Stimulated activated naive CD8-positive, alpha-beta T cell treated with anti-CD3 and anti-CD28 coated beads, Interleukin-15, Interleukin-2, amounts not matched to agents 100 ng/mL and 50 ng/mL, for 24 hours (primary cell): ENCODE measurements around the gene RPL29.

ENCODE experiments used
- H3K27ac Mint-ChIP-seq: one replicate; pipeline ENCODE4 v1.8.0; 2021; ENCODE audit warnings: mild to moderate bottlenecking, mixed read lengths
- H3K27me3 Mint-ChIP-seq: one replicate; pipeline ENCODE4 v1.8.0; 2021; ENCODE audit warnings: mixed read lengths
- H3K36me3 Mint-ChIP-seq: one replicate; pipeline ENCODE4 v1.8.0; 2021; ENCODE audit warnings: low read depth, mixed read lengths
- H3K4me1 Mint-ChIP-seq: one replicate; pipeline ENCODE4 v1.8.0; 2021; ENCODE audit warnings: low read depth, mixed read lengths
- H3K4me3 Mint-ChIP-seq: one replicate; pipeline ENCODE4 v1.8.0; 2021; ENCODE audit warnings: mild to moderate bottlenecking, mixed read lengths
- H3K9me3 Mint-ChIP-seq: one replicate; pipeline ENCODE4 v1.8.0; 2021; ENCODE audit warnings: mixed read lengths

The RPL29 gene

GRCh38 chr3:51947215-51947900 lies 48.3 kb downstream of the RPL29 start:
- H3K9me3 Mint-ChIP-seq: no peaks in the 10 kb centered on the region
- H3K27ac Mint-ChIP-seq: no peak overlapping the region
- H3K4me3 Mint-ChIP-seq: no peak overlapping the region
- H3K4me1 Mint-ChIP-seq: peaks cover 8% of the 10 kb centered on the region
- H3K36me3 Mint-ChIP-seq: no peaks in the 10 kb centered on the region
- no peaks in the 10 kb centered on the region for H3K27me3 Mint-ChIP-seq

- Mint-ChIP-seq H3K27me3 (no peaks in the 10 kb centered on the region), H3K4me3 (no peak overlapping the region), H3K9me3 (no peaks in the 10 kb centered on the region), H3K36me3 (no peaks in the 10 kb centered on the region), H3K4me1 (peaks cover 8% of the 10 kb centered on the region), H3K27ac (no peak overlapping the region)
These were observed 48.9 kb downstream of the RPL29 start for GRCh38 chr3:51946796-51947195.

GRCh38 chr3:51945926-51946705 lies 49.6 kb downstream of the RPL29 start:
- Mint-ChIP-seq H3K4me3 (no peak overlapping the region), H3K9me3 (no peaks in the 10 kb centered on the region), H3K36me3 (peaks cover 1% of the 10 kb centered on the region), H3K27me3 (no peaks in the 10 kb centered on the region), H3K27ac (no peak overlapping the region), H3K4me1 (peaks cover 9% of the 10 kb centered on the region)

- Mint-ChIP-seq H3K4me3 (no peak overlapping the region), H3K27me3 (no peaks in the 10 kb centered on the region), H3K9me3 (no peaks in the 10 kb centered on the region), H3K4me1 (peaks cover 18% of the 10 kb centered on the region), H3K36me3 (peaks cover 10% of the 10 kb centered on the region), H3K27ac (no peak overlapping the region)
These were observed 50.5 kb downstream of the RPL29 start for GRCh38 chr3:51945031-51945840.

GRCh38 chr3:51944451-51945021 lies 51.2 kb downstream of the RPL29 start:
- no peaks in the 10 kb centered on the region for H3K9me3 Mint-ChIP-seq
- H3K4me1 Mint-ChIP-seq: peaks cover 25% of the 10 kb centered on the region
- no peaks in the 10 kb centered on the region for H3K27me3 Mint-ChIP-seq
- H3K4me3 Mint-ChIP-seq: no peak overlapping the region
- no peak overlapping the region for H3K27ac Mint-ChIP-seq
- H3K36me3 Mint-ChIP-seq: peaks cover 15% of the 10 kb centered on the region
